ENCODE data around the gene FBL. TPM values are rescaled to one million over a fixed set of nuclear protein-coding genes. Genes with fewer than 3 reads are reported as not detected.

FBL gene
- total RNA-seq, 1 experiment from 2014 or later, result 374 TPM

- H3K27me3 ChIP-seq (replicated peaks; ENCODE audit: control insufficient read depth, insufficient read depth, low read length), result no peaks in the 10 kb centered on the region
- H3K4me1 ChIP-seq, result no peaks in the 10 kb centered on the region
- CTCF ChIA-PET, result interaction anchor here (0.6 kb wide), 1 partner anchor 39 kb away, joined by 3 read pairs; no protein-coding TSS in a partner anchor
- Mint-ChIP-seq H3K36me3 (ENCODE audit: insufficient read depth, unreplicated experiment) (no peaks in the 10 kb centered on the region), H3K27ac (ENCODE audit: unreplicated experiment) (no peak overlapping the region), H3K4me3 (ENCODE audit: unreplicated experiment) (no peak overlapping the region), H3K9me3 (ENCODE audit: unreplicated experiment) (peaks cover 3% of the 10 kb centered on the region), H3K27me3 (ENCODE audit: insufficient read depth, unreplicated experiment) (peaks cover 15% of the 10 kb centered on the region), H3K4me1 (ENCODE audit: low read depth, unreplicated experiment) (no peaks in the 10 kb centered on the region)
- BruUV-seq (replicated peaks), result no TSS peak
- POLR2A ChIA-PET, result no interaction called here
- no peaks in the 10 kb centered on the region for H3K36me3 ChIP-seq (ENCODE audit: control insufficient read depth, insufficient read depth, low read length)
- no peak for TF ChIP-seq CTCF (IDR thresholded peaks at IDR 0.05; ENCODE audit: insufficient read depth in 1 of 2, low read depth in 1 of 2, low read length in 1 of 2, severe bottlenecking in 1 of 2, unreplicated experiment in 1 of 2)
- intact Hi-C loops (cut with micrococcal nuclease; ENCODE audit: unreplicated experiment), result no loop called here
- H3K4me3 ChIP-seq (ENCODE audit: low read depth, low read length), result no peak overlapping the region
- no peak for DNase-seq
- no peaks in the 10 kb centered on the region for H3K9me3 ChIP-seq
Measured at GRCh38 chr19:39802958-39803357, 43.2 kb downstream of the FBL start.

GRCh38 chr19:39797083-39797482, 49.1 kb downstream of the FBL start:
- ChIA-PET POLR2A (no interaction called here), CTCF (no interaction called here)
- Mint-ChIP-seq H3K4me1 (ENCODE audit: low read depth, unreplicated experiment) (no peaks in the 10 kb centered on the region), H3K4me3 (ENCODE audit: unreplicated experiment) (no peak overlapping the region), H3K9me3 (ENCODE audit: unreplicated experiment) (no peaks in the 10 kb centered on the region), H3K36me3 (ENCODE audit: insufficient read depth, unreplicated experiment) (no peaks in the 10 kb centered on the region), H3K27ac (ENCODE audit: unreplicated experiment) (no peak overlapping the region), H3K27me3 (ENCODE audit: insufficient read depth, unreplicated experiment) (peaks cover 28% of the 10 kb centered on the region)
- Histone ChIP-seq H3K9me3 (no peaks in the 10 kb centered on the region), H3K4me3 (ENCODE audit: low read depth, low read length) (no peak overlapping the region), H3K36me3 (ENCODE audit: control insufficient read depth, insufficient read depth, low read length) (no peaks in the 10 kb centered on the region), H3K27me3 (replicated peaks; ENCODE audit: control insufficient read depth, insufficient read depth, low read length) (no peaks in the 10 kb centered on the region), H3K4me1 (no peaks in the 10 kb centered on the region)
- TF ChIP-seq CTCF (IDR thresholded peaks at IDR 0.05; ENCODE audit: insufficient read depth in 1 of 2, low read depth in 1 of 2, low read length in 1 of 2, severe bottlenecking in 1 of 2, unreplicated experiment in 1 of 2), result no peak
- no TSS peak for BruUV-seq (replicated peaks)
- intact Hi-C loops (cut with micrococcal nuclease; ENCODE audit: unreplicated experiment), result no loop called here
- DNase-seq, result no peak

GRCh38 chr19:39796000-39796498, 50.1 kb downstream of the FBL start:
- H3K27me3 ChIP-seq (replicated peaks; ENCODE audit: control insufficient read depth, insufficient read depth, low read length), result no peaks in the 10 kb centered on the region
- no peak for DNase-seq
- POLR2A ChIA-PET, result no interaction called here
- no peaks in the 10 kb centered on the region for H3K9me3 ChIP-seq
- H3K9me3 Mint-ChIP-seq (ENCODE audit: unreplicated experiment), result no peaks in the 10 kb centered on the region
- no peaks in the 10 kb centered on the region for H3K4me1 ChIP-seq
- H3K36me3 ChIP-seq (ENCODE audit: control insufficient read depth, insufficient read depth, low read length), result no peaks in the 10 kb centered on the region
- CTCF ChIA-PET, result no interaction called here
- H3K4me3 Mint-ChIP-seq (ENCODE audit: unreplicated experiment), result no peak overlapping the region
- BruUV-seq (replicated peaks), result no TSS peak
- no peaks in the 10 kb centered on the region for H3K36me3 Mint-ChIP-seq (ENCODE audit: insufficient read depth, unreplicated experiment)
- no peak for TF ChIP-seq CTCF (IDR thresholded peaks at IDR 0.05; ENCODE audit: insufficient read depth in 1 of 2, low read depth in 1 of 2, low read length in 1 of 2, severe bottlenecking in 1 of 2, unreplicated experiment in 1 of 2)
- no peaks in the 10 kb centered on the region for H3K4me1 Mint-ChIP-seq (ENCODE audit: low read depth, unreplicated experiment)
- peaks cover 26% of the 10 kb centered on the region for H3K27me3 Mint-ChIP-seq (ENCODE audit: insufficient read depth, unreplicated experiment)
- no peak overlapping the region for H3K27ac Mint-ChIP-seq (ENCODE audit: unreplicated experiment)
- no peak overlapping the region for H3K4me3 ChIP-seq (ENCODE audit: low read depth, low read length)
- intact Hi-C loops (cut with micrococcal nuclease; ENCODE audit: unreplicated experiment), result no loop called here
